ENCODE results near the gene KRAS. TPM values are rescaled to one million over a fixed set of nuclear protein-coding genes. Genes with fewer than 3 reads are reported as not detected.

The KRAS gene
- total RNA-seq, 2 experiments from 2014 or later, result 33.7 to 36.1 TPM

- ATAC-seq (ENCODE audit: low read depth), result no peak
- Mint-ChIP-seq H3K27ac (no peak overlapping the region), H3K4me3 (no peak overlapping the region), H3K27me3 (no peaks in the 10 kb centered on the region), H3K36me3 (no peaks in the 10 kb centered on the region), H3K9me3 (no peaks in the 10 kb centered on the region), H3K4me1 (peaks cover 11% of the 10 kb centered on the region)
- DNase-seq, result no peak
- POLR2A ChIA-PET, result no interaction called here
These were observed 19.0 kb upstream of the KRAS start for GRCh38 chr12:25269701-25270100.

- Mint-ChIP-seq H3K4me1 (peaks cover 12% of the 10 kb centered on the region), H3K9me3 (peaks cover 1% of the 10 kb centered on the region), H3K27me3 (no peaks in the 10 kb centered on the region), H3K27ac (no peak overlapping the region), H3K4me3 (no peak overlapping the region), H3K36me3 (no peaks in the 10 kb centered on the region)
- POLR2A ChIA-PET, result no interaction called here
- no peak for ATAC-seq (ENCODE audit: low read depth)
- no peak for DNase-seq
These were observed 15.8 kb upstream of the KRAS start for GRCh38 chr12:25266497-25266896.

DNA sequence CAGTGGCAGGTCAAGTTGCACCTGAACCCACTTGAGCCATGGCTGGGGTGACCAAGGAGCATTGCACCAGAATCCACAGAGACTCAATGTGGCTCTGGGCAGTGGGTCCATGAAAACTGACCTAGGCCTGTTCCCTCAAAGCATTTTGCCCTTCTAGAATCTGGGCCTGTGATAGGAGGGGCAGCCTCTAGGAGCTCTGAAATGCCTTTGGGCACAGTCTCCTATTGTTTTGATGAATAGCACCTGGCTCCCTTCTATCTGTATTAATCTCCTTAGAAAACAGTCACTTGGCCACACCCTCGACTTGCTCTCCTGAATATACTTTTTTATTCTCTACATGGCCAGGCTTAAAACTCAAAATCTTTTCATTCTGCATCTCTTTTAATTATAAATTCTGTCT lies 14.1 kb upstream of the KRAS start:
- ATAC-seq (ENCODE audit: low read depth) (no peak), DNase-seq (no peak)
- H3K27ac Mint-ChIP-seq, result no peak overlapping the region
- H3K4me3 Mint-ChIP-seq, result no peak overlapping the region
- peaks cover 7% of the 10 kb centered on the region for H3K9me3 Mint-ChIP-seq
- peaks cover 6% of the 10 kb centered on the region for H3K36me3 Mint-ChIP-seq
- no peaks in the 10 kb centered on the region for H3K27me3 Mint-ChIP-seq
- POLR2A ChIA-PET, result interaction anchor here (1.0 kb wide), 1 partner anchor 14 kb away, joined by 3 read pairs; the partner anchor contains the start of gene KRAS
- peaks cover 12% of the 10 kb centered on the region for H3K4me1 Mint-ChIP-seq

- DNase-seq (no peak), ATAC-seq (ENCODE audit: low read depth) (no peak)
- Mint-ChIP-seq H3K36me3 (peaks cover 6% of the 10 kb centered on the region), H3K27ac (no peak overlapping the region), H3K4me3 (no peak overlapping the region), H3K4me1 (peaks cover 7% of the 10 kb centered on the region), H3K27me3 (no peaks in the 10 kb centered on the region), H3K9me3 (peaks cover 7% of the 10 kb centered on the region)
- POLR2A ChIA-PET, result no interaction called here
These were observed 13.4 kb upstream of the KRAS start for GRCh38 chr12:25264114-25264513.

- no peak overlapping the region for H3K4me3 Mint-ChIP-seq
These were observed 12.9 kb upstream of the KRAS start for GRCh38 chr12:25263594-25263993.

DNA sequence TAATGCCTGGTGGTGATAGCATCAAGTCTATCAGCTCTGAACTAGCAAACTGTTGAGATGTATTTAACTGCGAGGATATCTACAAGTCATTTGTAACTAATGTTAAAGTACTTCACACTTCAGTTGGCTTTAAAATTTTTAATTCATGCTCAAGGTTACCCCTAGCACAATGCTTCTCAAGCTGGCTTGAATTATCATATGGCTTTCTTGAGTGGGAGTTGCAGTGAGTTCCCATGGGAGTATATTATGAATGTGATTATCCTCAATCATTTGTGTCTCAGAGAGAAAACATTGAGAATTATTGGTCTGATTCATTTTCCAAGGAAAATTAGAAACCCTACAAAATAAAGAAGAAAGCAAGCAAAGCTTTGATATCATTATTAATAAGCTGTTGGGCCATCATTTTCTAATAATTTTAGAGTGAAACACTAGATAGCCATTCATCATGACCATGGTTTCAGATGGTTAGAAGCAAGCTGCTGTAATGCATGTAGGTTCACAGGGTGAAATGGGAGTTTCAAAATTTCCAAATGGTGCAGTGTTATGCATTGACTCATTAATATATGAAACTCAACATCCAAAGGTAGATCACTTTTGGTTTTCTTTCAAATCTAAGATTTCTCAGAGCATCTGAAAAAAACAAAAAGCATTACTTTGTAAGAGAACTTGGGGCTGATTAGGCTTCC lies 11.8 kb upstream of the KRAS start:
- POLR2A ChIA-PET, result no interaction called here
- Mint-ChIP-seq H3K4me1 (peaks cover 5% of the 10 kb centered on the region), H3K9me3 (peaks cover 7% of the 10 kb centered on the region), H3K27ac (no peak overlapping the region), H3K27me3 (no peaks in the 10 kb centered on the region), H3K36me3 (peaks cover 6% of the 10 kb centered on the region), H3K4me3 (no peak overlapping the region)
- ATAC-seq (ENCODE audit: low read depth), result no peak
- no peak for DNase-seq

More at GRCh38 chr12:25263594-25263993, 12.9 kb upstream of the KRAS start:
- POLR2A ChIA-PET, result no interaction called here
- Mint-ChIP-seq H3K9me3 (peaks cover 7% of the 10 kb centered on the region), H3K36me3 (peaks cover 6% of the 10 kb centered on the region), H3K27me3 (no peaks in the 10 kb centered on the region), H3K27ac (no peak overlapping the region), H3K4me1 (peaks cover 7% of the 10 kb centered on the region)
- no peak for DNase-seq
- ATAC-seq (ENCODE audit: low read depth), result no peak

- Mint-ChIP-seq H3K4me1 (peaks cover 8% of the 10 kb centered on the region), H3K36me3 (peaks cover 6% of the 10 kb centered on the region), H3K27ac (no peak overlapping the region), H3K27me3 (no peaks in the 10 kb centered on the region), H3K4me3 (no peak overlapping the region), H3K9me3 (peaks cover 7% of the 10 kb centered on the region)
- ATAC-seq (ENCODE audit: low read depth) (no peak), DNase-seq (no peak)
- POLR2A ChIA-PET, result interaction anchor here (0.9 kb wide), 1 partner anchor 17 kb away, joined by 5 read pairs; no protein-coding TSS in a partner anchor
These were observed 7.0 kb upstream of the KRAS start for GRCh38 chr12:25257590-25258324.

DNA sequence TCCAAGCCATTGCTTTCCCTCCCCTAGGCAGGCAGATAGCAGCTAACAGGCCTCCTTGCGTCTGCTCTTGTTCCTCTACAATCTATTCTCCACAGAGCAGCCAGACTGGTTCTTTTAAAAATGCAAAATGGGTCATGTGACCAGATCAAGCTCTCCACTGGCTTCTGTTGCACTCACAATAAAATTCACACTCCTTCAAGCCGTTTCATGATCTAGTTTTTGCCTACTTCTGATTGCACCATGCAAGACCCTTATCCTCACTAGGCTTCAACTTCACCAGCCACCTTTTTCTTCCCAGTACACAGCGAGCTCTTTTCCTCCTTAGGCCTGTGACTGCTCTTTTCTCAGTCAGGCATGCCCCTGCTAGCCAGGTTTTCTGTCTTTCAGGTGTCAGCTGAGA lies 6.1 kb upstream of the KRAS start:
- H3K4me3 Mint-ChIP-seq, result no peak overlapping the region
- H3K36me3 Mint-ChIP-seq, result peaks cover 6% of the 10 kb centered on the region
- DNase-seq (no peak), ATAC-seq (ENCODE audit: low read depth) (no peak)
- H3K9me3 Mint-ChIP-seq, result peaks cover 7% of the 10 kb centered on the region
- H3K4me1 Mint-ChIP-seq, result peaks cover 13% of the 10 kb centered on the region
- H3K27ac Mint-ChIP-seq, result no peak overlapping the region
- POLR2A ChIA-PET, result interaction anchor here (0.9 kb wide), 1 partner anchor 16 kb away, joined by 5 read pairs; no protein-coding TSS in a partner anchor
- no peaks in the 10 kb centered on the region for H3K27me3 Mint-ChIP-seq

DNA sequence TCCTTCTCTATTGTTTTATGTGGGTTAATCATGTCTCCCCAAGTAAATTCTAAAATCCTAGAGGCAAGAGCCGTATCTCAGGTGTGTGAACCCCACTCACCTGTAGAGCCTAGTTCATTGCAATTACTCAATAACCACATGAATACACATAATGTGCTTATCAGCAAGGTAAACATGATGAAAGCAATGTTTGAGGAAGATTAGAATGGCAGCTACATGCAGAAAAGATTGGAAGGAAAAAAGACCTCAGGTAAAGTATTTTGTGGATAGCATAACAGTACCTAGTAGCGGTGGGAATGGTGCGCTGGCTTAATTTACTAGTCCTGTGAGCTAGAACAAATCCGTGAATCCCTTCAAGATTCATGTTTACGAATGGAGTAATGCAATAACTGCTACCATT lies 5.3 kb upstream of the KRAS start:
- Mint-ChIP-seq H3K9me3 (peaks cover 6% of the 10 kb centered on the region), H3K36me3 (peaks cover 6% of the 10 kb centered on the region), H3K27ac (no peak overlapping the region), H3K4me1 (peaks cover 16% of the 10 kb centered on the region), H3K4me3 (no peak overlapping the region), H3K27me3 (no peaks in the 10 kb centered on the region)
- DNase-seq, result no peak
- POLR2A ChIA-PET, result no interaction called here
- ATAC-seq (ENCODE audit: low read depth), result no peak

DNA sequence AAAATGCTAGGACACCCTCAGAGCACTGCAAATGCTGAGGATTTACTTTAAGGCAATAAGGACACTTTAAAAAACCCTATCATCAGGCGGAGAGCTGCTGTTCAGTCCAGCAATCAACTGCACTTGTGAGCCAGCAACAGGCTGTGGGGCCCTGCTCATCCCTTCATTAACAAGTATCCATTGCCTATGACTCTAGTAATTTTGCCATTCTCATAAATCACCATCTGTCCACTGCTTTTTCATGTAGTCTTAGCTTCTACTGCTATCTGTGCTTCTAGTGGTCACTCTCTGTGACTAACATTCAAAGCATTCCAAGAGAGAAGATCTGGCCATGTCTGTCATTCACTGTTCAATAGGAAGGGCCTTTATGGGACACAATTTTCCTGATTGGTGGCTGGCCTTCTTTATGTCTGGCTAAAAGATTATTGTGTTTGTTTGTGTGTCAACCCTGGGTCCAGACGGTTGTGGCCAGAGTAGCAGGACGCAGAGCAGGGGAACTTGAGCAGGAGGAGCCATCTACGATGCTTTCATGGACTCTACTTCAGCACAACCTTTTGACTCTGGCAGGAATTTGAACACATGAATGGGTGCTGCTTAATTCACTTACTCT lies 3.6 kb upstream of the KRAS start:
- no peak overlapping the region for H3K27ac Mint-ChIP-seq
- POLR2A ChIA-PET, result no interaction called here
- peaks cover 5% of the 10 kb centered on the region for H3K36me3 Mint-ChIP-seq
- H3K9me3 Mint-ChIP-seq, result no peaks in the 10 kb centered on the region
- H3K4me1 Mint-ChIP-seq, result peaks cover 18% of the 10 kb centered on the region
- H3K27me3 Mint-ChIP-seq, result no peaks in the 10 kb centered on the region
- no peak for DNase-seq
- H3K4me3 Mint-ChIP-seq, result no peak overlapping the region
- no peak for ATAC-seq (ENCODE audit: low read depth)

GRCh38 chr12:25253371-25254068 lies 2.8 kb upstream of the KRAS start:
- Mint-ChIP-seq H3K4me3 (no peak overlapping the region), H3K27ac (no peak overlapping the region), H3K9me3 (no peaks in the 10 kb centered on the region), H3K27me3 (no peaks in the 10 kb centered on the region), H3K36me3 (peaks cover 5% of the 10 kb centered on the region), H3K4me1 (peaks cover 18% of the 10 kb centered on the region)
- DNase-seq (no peak), ATAC-seq (ENCODE audit: low read depth) (no peak)
- POLR2A ChIA-PET, result interaction anchor here (0.6 to 0.9 kb wide), 2 partner anchors 59 to 80 kb away, joined by 3 to 7 read pairs; partner anchors contain the start of genes DNAI7 and ETFRF1

- no peak overlapping the region for H3K27ac Mint-ChIP-seq
- peaks cover 9% of the 10 kb centered on the region for H3K36me3 Mint-ChIP-seq
- ATAC-seq (ENCODE audit: low read depth) (no peak), DNase-seq (no peak)
- no peak overlapping the region for H3K4me3 Mint-ChIP-seq
- H3K27me3 Mint-ChIP-seq, result no peaks in the 10 kb centered on the region
- POLR2A ChIA-PET, result interaction anchor here (0.9 kb wide), 1 partner anchor 58 kb away, joined by 3 read pairs; the partner anchor contains the start of genes DNAI7 and ETFRF1
- no peaks in the 10 kb centered on the region for H3K9me3 Mint-ChIP-seq
- H3K4me1 Mint-ChIP-seq, result peaks cover 18% of the 10 kb centered on the region
These were observed 2.2 kb upstream of the KRAS start for GRCh38 chr12:25252946-25253345.

GRCh38 chr12:25251769-25252168 lies 1.0 kb upstream of the KRAS start:
- H3K4me1 Mint-ChIP-seq, result peaks cover 24% of the 10 kb centered on the region
- peak overlapping the region; percentile 94 for H3K4me3 Mint-ChIP-seq
- H3K27me3 Mint-ChIP-seq, result no peaks in the 10 kb centered on the region
- peak overlapping the region; percentile 13 for H3K27ac Mint-ChIP-seq
- peaks cover 14% of the 10 kb centered on the region for H3K36me3 Mint-ChIP-seq
- no peaks in the 10 kb centered on the region for H3K9me3 Mint-ChIP-seq
- no peak for DNase-seq
- POLR2A ChIA-PET, result interaction anchor here (1.1 to 1.5 kb wide), 4 partner anchors 11 to 198 kb away, joined by 3 to 16 read pairs (median 11); no protein-coding TSS in a partner anchor
- ATAC-seq (ENCODE audit: low read depth), result no peak

Measured in activated naive CD8-positive, alpha-beta T cell treated with anti-CD3 and anti-CD28 coated beads, Interleukin-2, amount 10 ng/mL, durations not matched to agents 7 days and 5 days (primary cell).